Omental fat pad (tissue), 4 donors: Measurements from ENCODE around the gene TAOK1. TPM values are rescaled to one million over a fixed set of nuclear protein-coding genes. Genes with fewer than 3 reads are reported as not detected.

Source experiments
- ATAC-seq: fragments of 150-250 bp; one replicate; pipeline ENCODE4 v1.9.1; 2016; ENCODE audit warnings: mild to moderate bottlenecking, moderate library complexity; ENCODE audit not compliant: low FRiP score
- DNase-seq: peaks from one replicate; pipeline ENCODE4 v3.0.0-alpha.2; 2019; ENCODE audit warnings: low spot score
- CTCF ChIP-seq, 3 donors: fragments of 450-650 bp; IDR thresholded peaks; one replicate each; pipeline ENCODE4 v1.5.1; 2016 to 2017; ENCODE audit warnings: antibody characterized with exemption in 3 of 3, mild to moderate bottlenecking in 3 of 3, moderate library complexity in 2 of 3
- total RNA-seq, 4 donors: library from RNA; depleted of rRNA; stranded (reverse); fragments of >200 nt; gene quantifications; one replicate each; pipeline ENCODE4 v1.1.0, GENCODE V29; 2016

Gene TAOK1
- total RNA-seq, 4 donors from 2014 or later, result 60.3 to 84.2 (median 64.3) TPM

DNA sequence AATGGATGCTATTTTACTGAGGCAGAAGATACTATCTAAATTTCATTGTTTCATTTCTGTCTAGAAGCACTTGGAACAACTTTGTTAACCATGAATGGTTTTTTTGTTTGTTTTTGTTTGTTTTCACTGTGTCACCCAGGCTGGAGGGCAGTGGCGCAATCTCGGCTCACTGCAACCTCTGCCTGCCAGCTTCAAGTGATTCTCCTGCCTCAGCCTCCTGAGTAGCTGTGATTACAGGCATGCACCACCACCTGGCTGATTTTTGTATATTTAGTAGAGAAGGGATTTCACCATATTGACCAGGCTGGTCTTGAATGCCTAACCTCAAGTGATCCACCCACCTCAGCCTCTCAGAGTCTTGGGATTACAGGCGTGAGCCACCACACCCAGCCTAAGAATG, 136.2 kb downstream of the TAOK1 start:
- no peak for DNase-seq
- no peak for ATAC-seq
- no peak for TF ChIP-seq CTCF (IDR thresholded peaks at IDR 0.05)

DNA sequence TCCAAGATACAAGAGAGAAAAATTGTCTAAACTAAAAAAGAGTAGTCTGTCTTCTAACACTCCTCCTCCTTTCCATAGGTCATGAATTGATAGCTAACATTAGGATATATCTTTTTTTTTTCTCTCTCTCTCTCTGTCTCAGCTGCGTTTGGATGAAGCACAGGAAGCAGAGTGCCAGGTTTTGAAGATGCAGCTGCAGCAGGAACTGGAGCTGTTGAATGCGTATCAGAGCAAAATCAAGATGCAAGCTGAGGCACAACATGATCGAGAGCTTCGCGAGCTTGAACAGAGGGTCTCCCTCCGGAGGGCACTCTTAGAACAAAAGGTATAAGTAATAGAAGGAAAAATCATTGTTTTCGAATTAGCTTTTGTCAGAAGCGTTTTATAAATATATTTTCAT, 143.8 kb downstream of the TAOK1 start:
- TF ChIP-seq CTCF (IDR thresholded peaks at IDR 0.05), result no peak
- no peak for DNase-seq
- no peak for ATAC-seq

DNA sequence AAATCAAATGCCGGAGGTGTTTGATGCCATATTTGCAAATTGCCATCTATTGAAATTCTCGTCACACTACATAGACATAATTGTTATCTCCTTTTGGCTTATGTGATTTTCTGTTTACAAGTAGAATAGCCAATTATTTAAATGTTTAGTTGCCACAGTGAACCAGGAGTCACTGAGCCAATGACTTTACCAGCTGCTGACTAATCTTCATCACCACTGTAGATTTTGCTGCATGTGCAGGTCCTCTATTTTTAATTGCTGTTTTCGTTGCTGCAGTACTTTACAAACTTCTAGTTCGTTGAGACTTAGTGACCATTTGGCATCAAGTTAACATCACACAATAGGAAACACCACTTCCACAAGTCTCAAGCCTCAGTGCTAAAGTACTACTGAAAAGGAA, 153.9 kb downstream of the TAOK1 start:
- ATAC-seq, result no peak
- DNase-seq, result no peak
- no peak for TF ChIP-seq CTCF (IDR thresholded peaks at IDR 0.05)

GRCh38 chr17:29546085-29546484, 155.9 kb downstream of the TAOK1 start:
- ATAC-seq (peak; percentile 69), DNase-seq (no peak)
- no peak for TF ChIP-seq CTCF (IDR thresholded peaks at IDR 0.05)

DNA sequence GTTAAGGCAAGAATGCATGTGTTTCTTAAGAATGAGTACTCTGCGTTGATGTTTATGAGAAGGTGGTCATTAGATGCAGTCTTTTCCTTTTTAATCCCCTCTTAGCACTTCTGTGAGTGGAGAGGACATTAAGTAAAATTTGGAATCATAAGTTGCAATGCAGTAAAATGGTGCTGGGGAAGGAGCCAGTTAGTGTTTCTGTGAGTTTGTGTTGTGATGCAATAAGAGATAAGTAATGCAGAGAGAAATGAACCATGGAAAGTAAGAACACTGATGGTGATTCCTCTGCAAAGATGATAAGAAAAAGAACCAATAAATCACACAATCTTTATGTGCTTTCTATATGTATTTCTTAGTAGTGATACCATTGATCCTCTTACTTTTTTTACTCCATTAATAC, 156.7 kb downstream of the TAOK1 start:
- TF ChIP-seq CTCF (IDR thresholded peaks at IDR 0.05), result no peak
- ATAC-seq (no peak), DNase-seq (no peak)

- no peak for ATAC-seq
- TF ChIP-seq CTCF (IDR thresholded peaks at IDR 0.05), result no peak
Observed at GRCh38 chr17:29549177-29549923, 159.2 kb downstream of the TAOK1 start.

DNA sequence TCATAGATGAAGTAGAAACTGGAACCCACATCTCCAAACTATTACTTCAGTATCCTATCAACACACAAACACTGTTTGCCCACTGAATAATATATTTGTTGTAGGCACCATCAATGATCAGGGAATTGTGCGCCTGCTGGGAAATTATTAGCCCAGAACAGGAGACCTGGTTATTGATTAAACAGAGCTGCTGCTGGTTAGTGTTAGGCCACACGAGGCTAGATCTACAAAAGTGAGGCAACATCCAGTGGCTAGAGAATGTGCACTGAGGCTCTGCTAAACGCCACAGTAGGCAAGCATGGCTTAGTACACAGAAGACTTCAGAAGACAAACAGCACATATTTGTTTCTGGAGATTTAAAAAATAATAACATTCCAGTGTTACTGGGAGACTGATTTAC, 165.7 kb downstream of the TAOK1 start:
- ATAC-seq, result no peak
- no peak for TF ChIP-seq CTCF (IDR thresholded peaks at IDR 0.05)
- DNase-seq, result no peak

More at GRCh38 chr17:29549177-29549923, 159.2 kb downstream of the TAOK1 start:
- DNase-seq, result no peak
